DMS 273 (cell line): ENCODE results near the gene VWCE.
"Not testable (repeated sequence)": the region's sequence is repeated elsewhere in the genome, so short reads cannot be mapped to it uniquely, and the experiment has no call there.

Experiments
- DNase-seq: peaks from one replicate; lab custom pipeline; 2025; ENCODE audit not compliant: unreplicated experiment; lab: John Stamatoyannopoulos, UW

The VWCE gene

GRCh38 chr11:61256710-61257482, 38.2 kb downstream of the VWCE start:
- no peak for DNase-seq

GRCh38 chr11:61254403-61255025, 40.6 kb downstream of the VWCE start:
- peak; percentile 66 for DNase-seq

- DNase-seq: peak; percentile 48
Observed at GRCh38 chr11:61252332-61252731, 42.8 kb downstream of the VWCE start.

GRCh38 chr11:61250796-61251765, 44.0 kb downstream of the VWCE start:
- DNase-seq: not testable (repeated sequence)

GRCh38 chr11:61249201-61249600, 45.9 kb downstream of the VWCE start:
- DNase-seq: peak; percentile 33

GRCh38 chr11:61248071-61248470, 47.0 kb downstream of the VWCE start:
- not testable (repeated sequence) for DNase-seq

GRCh38 chr11:61245284-61245964, 49.7 kb downstream of the VWCE start:
- not testable (repeated sequence) for DNase-seq

- DNase-seq: not testable (repeated sequence)
Observed at GRCh38 chr11:61241526-61241925, 53.6 kb downstream of the VWCE start.

- DNase-seq: not testable (repeated sequence)
Observed at GRCh38 chr11:61240875-61241274, 54.2 kb downstream of the VWCE start, which contains the start of gene PGA5. Gene PGA5, plus strand, starts transcription at chr11:61241175. Its CDS starts 52 bp downstream, at chr11:61241227.

- DNase-seq: not testable (repeated sequence)
Observed at GRCh38 chr11:61240288-61240687, 54.8 kb downstream of the VWCE start.

- not testable (repeated sequence) for DNase-seq
Observed at GRCh38 chr11:61237130-61237529, 58.0 kb downstream of the VWCE start.

GRCh38 chr11:61232548-61233145, 62.5 kb downstream of the VWCE start:
- not testable (repeated sequence) for DNase-seq

- not testable (repeated sequence) for DNase-seq
Observed at GRCh38 chr11:61231585-61231984, 63.5 kb downstream of the VWCE start.

GRCh38 chr11:61231033-61231432, 64.1 kb downstream of the VWCE start:
- not testable (repeated sequence) for DNase-seq

GRCh38 chr11:61229458-61229857, 65.7 kb downstream of the VWCE start:
- DNase-seq: not testable (repeated sequence)

- not testable (repeated sequence) for DNase-seq
Observed at GRCh38 chr11:61226457-61227137, 68.5 kb downstream of the VWCE start.

GRCh38 chr11:61222692-61223091, 72.4 kb downstream of the VWCE start:
- DNase-seq: not testable (repeated sequence)

- not testable (repeated sequence) for DNase-seq
Observed at GRCh38 chr11:61222047-61222446, 73.1 kb downstream of the VWCE start, which contains the start of gene PGA4. Gene PGA4, plus strand, starts transcription at chr11:61222347. Its CDS starts 54 bp downstream, at chr11:61222401.

GRCh38 chr11:61219016-61219415, 76.1 kb downstream of the VWCE start:
- DNase-seq: not testable (repeated sequence)
